Cerebellar nuclear complex (tissue), 1 donor: Measurements from ENCODE around the gene CRYZ.
"Not testable (repeated sequence)": the region's sequence is repeated elsewhere in the genome, so short reads cannot be mapped to it uniquely, and the experiment has no call there.

ENCODE experiments used
- DNase-seq, 2 experiments: peaks; one replicate each; lab custom pipeline; 2025; lab: John Stamatoyannopoulos, UW

Gene CRYZ

GRCh38 chr1:74681449-74681848 lies 51.4 kb downstream of the CRYZ start:
- no peak for DNase-seq

GRCh38 chr1:74681001-74681400 lies 51.8 kb downstream of the CRYZ start:
- no peak for DNase-seq

- DNase-seq, result no peak
These were observed 53.0 kb downstream of the CRYZ start for GRCh38 chr1:74679811-74680210.

- DNase-seq, result no peak
These were observed 54.9 kb downstream of the CRYZ start for GRCh38 chr1:74677926-74678325.

GRCh38 chr1:74674278-74675048 lies 58.4 kb downstream of the CRYZ start:
- DNase-seq, result no peak

GRCh38 chr1:74673351-74674111 lies 59.3 kb downstream of the CRYZ start, which contains the start of gene ERICH3:
Gene ERICH3 (minus strand): TSS chr1:74673792. CDS start chr1:74673519, 273 bp downstream.
- DNase-seq, result peak in 1 of 2 experiments; percentile 71

GRCh38 chr1:74670866-74671265 lies 62.0 kb downstream of the CRYZ start:
- DNase-seq, result not testable (repeated sequence)
